SU-DHL-6 (cell line): ENCODE results near the gene PDE8B.

Source experiments
- EZH2phosphoT487 ChIP-seq: fragments of 200-600 bp; sonication (generic), shearing (Covaris generic); conservative IDR thresholded peaks from 2 replicates; pipeline ENCODE4 v1.6.1; 2018; ENCODE audit warnings: mild to moderate bottlenecking, antibody characterized with exemption, low read length, moderate library complexity, mixed read lengths
- TF ChIP-seq, protein P1 (sequence below): fragments of 200-600 bp; sonication (generic); IDR thresholded peaks from one replicate; pipeline ENCODE4 v1.5.1; 2017; ENCODE audit warnings: antibody characterized with exemption, mild to moderate bottlenecking, low read length, moderate library complexity; ENCODE audit not compliant: insufficient read depth, poor library complexity, severe bottlenecking

DNA sequence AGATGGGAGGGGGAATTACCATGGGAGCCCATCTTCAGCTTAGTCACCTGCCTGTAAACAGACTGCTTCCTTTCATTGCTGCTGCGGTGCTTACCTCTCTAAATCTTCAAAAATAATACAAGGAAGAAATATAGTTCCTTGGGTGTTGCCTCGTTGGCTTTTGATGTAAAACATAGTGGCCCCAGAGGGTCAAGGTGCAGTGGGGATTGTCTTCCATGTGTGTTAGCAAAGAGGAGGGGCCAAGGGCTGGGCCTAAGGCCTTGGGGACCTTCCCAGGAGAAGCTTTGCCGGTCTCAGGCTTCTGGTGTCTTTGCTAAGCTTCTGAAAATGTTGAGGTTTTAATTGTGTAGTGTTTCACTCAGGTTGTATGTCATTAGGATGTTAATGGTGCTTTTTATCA, 90.0 kb downstream of the PDE8B start:
- TF ChIP-seq, protein P1, sequence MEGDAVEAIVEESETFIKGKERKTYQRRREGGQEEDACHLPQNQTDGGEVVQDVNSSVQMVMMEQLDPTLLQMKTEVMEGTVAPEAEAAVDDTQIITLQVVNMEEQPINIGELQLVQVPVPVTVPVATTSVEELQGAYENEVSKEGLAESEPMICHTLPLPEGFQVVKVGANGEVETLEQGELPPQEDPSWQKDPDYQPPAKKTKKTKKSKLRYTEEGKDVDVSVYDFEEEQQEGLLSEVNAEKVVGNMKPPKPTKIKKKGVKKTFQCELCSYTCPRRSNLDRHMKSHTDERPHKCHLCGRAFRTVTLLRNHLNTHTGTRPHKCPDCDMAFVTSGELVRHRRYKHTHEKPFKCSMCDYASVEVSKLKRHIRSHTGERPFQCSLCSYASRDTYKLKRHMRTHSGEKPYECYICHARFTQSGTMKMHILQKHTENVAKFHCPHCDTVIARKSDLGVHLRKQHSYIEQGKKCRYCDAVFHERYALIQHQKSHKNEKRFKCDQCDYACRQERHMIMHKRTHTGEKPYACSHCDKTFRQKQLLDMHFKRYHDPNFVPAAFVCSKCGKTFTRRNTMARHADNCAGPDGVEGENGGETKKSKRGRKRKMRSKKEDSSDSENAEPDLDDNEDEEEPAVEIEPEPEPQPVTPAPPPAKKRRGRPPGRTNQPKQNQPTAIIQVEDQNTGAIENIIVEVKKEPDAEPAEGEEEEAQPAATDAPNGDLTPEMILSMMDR = no peak
- TF ChIP-seq EZH2phosphoT487 = no peak
